Heart right ventricle (tissue), 16 donors: ENCODE measurements around the gene RAB3B. TPM values are rescaled to one million over a fixed set of nuclear protein-coding genes. Genes with fewer than 3 reads are reported as not detected.

ENCODE experiments used
- ATAC-seq, 8 donors: fragments of 200-7000 bp; cut with Tn5 transposase; one replicate each; pipeline ENCODE4 v1.9.1; 2020; ENCODE audit warnings: mild to moderate bottlenecking in 8 of 8, moderate library complexity in 8 of 8, moderate number of reproducible peaks in 1 of 8
- DNase-seq, 2 donors: peaks; one replicate each; pipeline ENCODE4 v3.0.0-alpha.2; 2020
- H3K27ac ChIP-seq, 10 donors: fragments of 200-600 bp; sonication (generic) in 2 of 10; one replicate each; pipeline versions ENCODE4 v1.5.0 to v1.8.0; 2020 to 2022; ENCODE audit warnings: mild to moderate bottlenecking in 3 of 10
- H3K27me3 ChIP-seq, 7 donors: fragments of 200-600 bp; one replicate each; pipeline ENCODE4 v1.8.0; 2021 to 2022; ENCODE audit warnings: mild to moderate bottlenecking in 2 of 7
- H3K36me3 ChIP-seq, 9 donors: fragments of 200-600 bp; sonication (generic) in 1 of 9; one replicate each; pipeline versions ENCODE4 v1.5.0 to v1.8.0; 2020 to 2022; ENCODE audit warnings: mild to moderate bottlenecking in 2 of 9
- H3K4me1 ChIP-seq, 9 donors: fragments of 200-600 bp; sonication (generic) in 1 of 9; one replicate each; pipeline versions ENCODE4 v1.5.0 to v1.8.0; 2020 to 2022; ENCODE audit warnings: mild to moderate bottlenecking in 4 of 9
- H3K4me3 ChIP-seq, 10 donors: fragments of 200-600 bp; sonication (generic) in 2 of 10; one replicate each; pipeline versions ENCODE4 v1.5.0 to v1.8.0; 2020 to 2022; ENCODE audit warnings: mild to moderate bottlenecking in 7 of 10, moderate library complexity in 2 of 10
- H3K9me3 ChIP-seq, 11 donors: fragments of 200-600 bp in 10 of 11; sonication (generic) in 2 of 11; one replicate each; pipeline versions ENCODE4 v1.5.0 to v1.8.0; 2013 to 2022; ENCODE audit warnings: mild to moderate bottlenecking in 2 of 11, control low read depth in 1 of 11, moderate library complexity in 1 of 11
- WGBS, 2 donors: extraction: QIAGEN DNeasy Blood & Tissue Kit; methylation state at CpG; one replicate each; pipeline ENCODE4 v1.1.7; 2013; ENCODE audit warnings: inconsistent platforms in 1 of 2; 5-methylcytosine and 5-hydroxymethylcytosine counted together
- intact Hi-C, 10 donors: fragments of 100-400 bp; cut with DNase I; formaldehyde crosslinking; loops; one replicate each; pipeline versions ENCODE4 v1.11.1 to v1.14.2; 2022
- polyA plus RNA-seq, 2 donors: library from polyadenylated mRNA; stranded (reverse); fragments of 200-250 nt; gene quantifications; one replicate each; pipeline ENCODE4 v1.2.3, GENCODE V29; 2013
- total RNA-seq, 10 donors: library from RNA; stranded (reverse); fragmentation: NEBNext Ultra II Directional in 3 of 10; extraction: Animal tissue kit (Norgen Biotek cat#: 25700) in 3 of 10; gene quantifications; one replicate each; pipeline versions ENCODE4 v1.2.1 to v1.2.4, GENCODE V29; 2021 to 2023
- TF ChIP-seq, protein P1 (sequence below), 9 donors: fragments of 200-600 bp; sonication (generic) in 2 of 9; IDR thresholded peaks; one replicate each; pipeline versions ENCODE4 v1.5.0 to v1.8.0; 2021 to 2022; ENCODE audit warnings: antibody characterized with exemption in 9 of 9, mild to moderate bottlenecking in 5 of 9, moderate library complexity in 1 of 9
- donor health status: Arrhythmogenic right ventricular cardiomyopathy.
- donor health status: ischemic (EF 13 %, LVEDD 7.1; RV severe dilation, severe dysfunction).
- donor health status: healthy with polysubstance abuse.
- donor health status: DM: no; HTN: yes; CAD: no.
- donor health status: DM: no; HTN: no; CAD: no.
- donor health status: ischemic (EF 25% LVEDD 6.9; RV normal size, moderate dysfunction).
- donor health status: ischemic (EF 25% LVEDD 5.7; RV mildly dilated, moderate dysfunction).
- donor health status: healthy.
- donor health status: DM: yes; HTN: yes; CAD: no.
- donor health status: Ischemic cardiomyopathy.
- donor health status: ischemic (EF 35%, LVEDD 5.7; RV mildly dilated, moderate dysfunction).
- donor health status: nonischemic (EF 11% LVEDD 7.7; RV severe dilation, severe dysfunction).
- donor health status: DM: yes; HTN: yes; CAD: no.
- donor health status: PGD.
- donor health status: ischemic (EF 29% LVEDD 5.4; RV normal size, mild dysfunction).
- donor health status: nonischemic (EF 23%, LVEDD 6.1; RV moderate dilation, normal function).

Gene RAB3B
- total and polyA plus RNA-seq, 12 donors: 0.01 to 0.02 TPM; not detected in 10

- Histone ChIP-seq H3K36me3 (no peaks in the 10 kb centered on the region), H3K27ac (no peak overlapping the region), H3K4me3 (no peak overlapping the region), H3K9me3 (no peaks in the 10 kb centered on the region), H3K27me3 (peaks cover 0 to 54% (median 26%) of the 10 kb centered on the region in 7 donors), H3K4me1 (no peaks in the 10 kb centered on the region)
- ATAC-seq (no peak), DNase-seq (no peak)
- 61 to 67% methylated on average over 5 of the region's 5 CpGs for WGBS, 2 donors
- intact Hi-C loops: no loop called here
- TF ChIP-seq, protein P1, sequence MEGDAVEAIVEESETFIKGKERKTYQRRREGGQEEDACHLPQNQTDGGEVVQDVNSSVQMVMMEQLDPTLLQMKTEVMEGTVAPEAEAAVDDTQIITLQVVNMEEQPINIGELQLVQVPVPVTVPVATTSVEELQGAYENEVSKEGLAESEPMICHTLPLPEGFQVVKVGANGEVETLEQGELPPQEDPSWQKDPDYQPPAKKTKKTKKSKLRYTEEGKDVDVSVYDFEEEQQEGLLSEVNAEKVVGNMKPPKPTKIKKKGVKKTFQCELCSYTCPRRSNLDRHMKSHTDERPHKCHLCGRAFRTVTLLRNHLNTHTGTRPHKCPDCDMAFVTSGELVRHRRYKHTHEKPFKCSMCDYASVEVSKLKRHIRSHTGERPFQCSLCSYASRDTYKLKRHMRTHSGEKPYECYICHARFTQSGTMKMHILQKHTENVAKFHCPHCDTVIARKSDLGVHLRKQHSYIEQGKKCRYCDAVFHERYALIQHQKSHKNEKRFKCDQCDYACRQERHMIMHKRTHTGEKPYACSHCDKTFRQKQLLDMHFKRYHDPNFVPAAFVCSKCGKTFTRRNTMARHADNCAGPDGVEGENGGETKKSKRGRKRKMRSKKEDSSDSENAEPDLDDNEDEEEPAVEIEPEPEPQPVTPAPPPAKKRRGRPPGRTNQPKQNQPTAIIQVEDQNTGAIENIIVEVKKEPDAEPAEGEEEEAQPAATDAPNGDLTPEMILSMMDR (IDR thresholded peaks at IDR 0.05): peak in 2 of 9 donors; percentile 12 to 13
These were observed 64.2 kb downstream of the RAB3B start for GRCh38 chr1:51926171-51926812.

DNA sequence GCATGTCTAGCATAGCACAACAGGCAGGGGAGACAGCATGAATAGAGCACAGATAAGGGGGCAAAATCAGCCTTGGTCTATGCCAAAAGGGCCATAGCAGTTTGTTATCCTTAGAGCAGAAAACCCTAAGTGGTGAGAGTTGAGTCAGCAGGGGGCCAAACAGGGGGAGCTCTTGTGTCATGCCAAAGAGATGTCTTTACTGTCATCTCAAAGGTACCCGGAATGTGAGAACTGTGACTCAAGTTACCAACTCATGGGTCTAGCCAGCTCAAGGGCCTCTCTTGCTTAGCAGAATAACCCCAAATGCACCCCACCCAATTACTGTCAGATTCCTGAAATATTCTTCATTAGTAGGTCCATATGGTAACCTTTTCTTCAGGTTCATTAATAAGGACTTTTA lies 66.0 kb downstream of the RAB3B start:
- H3K4me1 ChIP-seq: no peaks in the 10 kb centered on the region
- peaks cover 0 to 64% (median 22%) of the 10 kb centered on the region in 7 donors for H3K27me3 ChIP-seq
- H3K36me3 ChIP-seq: no peaks in the 10 kb centered on the region
- no peaks in the 10 kb centered on the region for H3K9me3 ChIP-seq
- no peak overlapping the region for H3K4me3 ChIP-seq
- no peak overlapping the region for H3K27ac ChIP-seq
- intact Hi-C loops: no loop called here
- 58 to 65% methylated on average over 1 of the region's 1 CpG for WGBS, 2 donors
- TF ChIP-seq, protein P1 (IDR thresholded peaks at IDR 0.05): no peak
- ATAC-seq (no peak), DNase-seq (no peak)

DNA sequence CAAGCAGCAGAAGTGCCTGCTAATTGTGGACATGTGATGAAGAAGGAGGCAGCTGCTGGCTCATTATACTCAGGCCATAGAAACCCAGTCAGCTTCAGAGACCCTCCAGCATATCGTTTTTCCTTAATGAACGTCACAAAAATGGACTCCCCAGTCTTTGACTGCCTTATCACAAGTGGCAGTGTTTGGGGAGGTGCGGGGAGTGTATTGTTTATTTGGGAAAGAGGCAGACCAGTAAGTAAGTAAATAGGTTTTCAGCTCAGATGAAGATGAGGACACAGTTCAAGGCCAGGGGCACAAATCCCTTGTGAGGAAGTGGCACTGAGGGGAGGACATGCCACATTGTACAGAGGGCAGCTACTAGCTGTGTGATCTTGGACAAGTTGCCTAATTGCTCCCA lies 68.5 kb downstream of the RAB3B start:
- Histone ChIP-seq H3K27me3 (peaks cover 0 to 56% (median 29%) of the 10 kb centered on the region in 7 donors), H3K4me3 (no peak overlapping the region), H3K27ac (no peak overlapping the region), H3K4me1 (no peaks in the 10 kb centered on the region), H3K9me3 (no peaks in the 10 kb centered on the region), H3K36me3 (no peaks in the 10 kb centered on the region)
- DNase-seq (no peak), ATAC-seq (no peak)
- TF ChIP-seq, protein P1 (IDR thresholded peaks at IDR 0.05): no peak
- 61 to 69% methylated on average over 3 of the region's 3 CpGs for WGBS, 2 donors
- intact Hi-C loops: no loop called here

DNA sequence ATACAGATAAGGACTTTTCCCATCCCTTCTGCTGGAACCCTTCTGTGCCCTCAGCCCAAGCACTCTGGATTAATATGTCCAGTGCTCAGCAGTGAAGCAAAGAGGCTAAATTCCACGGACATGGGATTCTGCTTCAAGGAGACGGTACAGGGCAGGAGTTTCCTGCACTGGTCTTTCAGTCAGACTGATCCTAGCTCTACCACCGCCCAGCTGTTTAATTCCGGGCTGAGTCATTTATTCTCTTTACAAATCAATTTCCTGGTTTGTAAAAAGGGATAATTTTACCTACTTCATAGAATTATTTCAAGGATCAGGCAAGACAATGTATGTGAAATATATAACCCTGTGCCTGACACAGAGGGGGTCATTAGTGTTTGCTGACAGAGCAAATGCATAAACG lies 70.4 kb downstream of the RAB3B start:
- H3K27me3 ChIP-seq: peaks cover 0 to 69% (median 31%) of the 10 kb centered on the region in 7 donors
- DNase-seq (no peak), ATAC-seq (no peak)
- intact Hi-C loops: no loop called here
- H3K4me3 ChIP-seq: no peak overlapping the region
- no peaks in the 10 kb centered on the region for H3K36me3 ChIP-seq
- 63 to 64% methylated on average over 5 of the region's 5 CpGs for WGBS, 2 donors
- no peaks in the 10 kb centered on the region for H3K9me3 ChIP-seq
- TF ChIP-seq, protein P1 (IDR thresholded peaks at IDR 0.05): no peak
- no peaks in the 10 kb centered on the region for H3K4me1 ChIP-seq
- no peak overlapping the region for H3K27ac ChIP-seq
